GM12878 (cell line): ENCODE data around the gene RARRES1. TPM values are rescaled to one million over a fixed set of nuclear protein-coding genes. Genes with fewer than 3 reads are reported as not detected.

Experiments
- ZBTB40 ChIP-seq: fragments of 450-650 bp; IDR thresholded peaks from 2 replicates; pipeline ENCODE4 v1.6.1; 2016; ENCODE audit warnings: mild to moderate bottlenecking, moderate library complexity, borderline replicate concordance
- polyA plus RNA-seq, 11 experiments: library from polyadenylated mRNA; depleted of rRNA in 4 of 11; unstranded in 6 of 11; stranded (reverse) in 5 of 11; fragments of >200 nt; fragmentation: Nextera tagmentation in 4 of 11; fragmentation: Illumina TruSeq in 1 of 11; extraction: Ambion mirVana in 4 of 11; extraction: Trizol in 1 of 11; gene quantifications; 1 replicate in 1 of 11; 2 replicates in 10 of 11; pipeline versions ENCODE4 v1.2.1 to v1.2.3, GENCODE V29; 2011 to 2016; ENCODE audit warnings: inconsistent platforms in 2 of 11, missing spikeins in 2 of 11, low read depth in 1 of 11
- total RNA-seq, 4 experiments: library from RNA; depleted of rRNA in 3 of 4; stranded (reverse); fragments of >200 nt in 3 of 4; fragmentation: Illumina TruSeq in 1 of 4; extraction: Trizol in 1 of 4; gene quantifications; 2 replicates each; pipeline versions ENCODE4 v1.2.1 to v1.2.3, GENCODE V29; 2013 to 2021
- TF ChIP-seq, protein P1 (sequence below): fragments of 450-650 bp; IDR thresholded peaks from 2 replicates; pipeline ENCODE4 v1.6.1; 2017; ENCODE audit warnings: mild to moderate bottlenecking, moderate library complexity

Gene RARRES1
- total and polyA plus RNA-seq, 10 of the 15 experiments (the other 5 are each of a cell fraction or from before 2014, with no cell fraction given): 0.02 to 0.83 (median 0.63) TPM; not detected in 7

DNA sequence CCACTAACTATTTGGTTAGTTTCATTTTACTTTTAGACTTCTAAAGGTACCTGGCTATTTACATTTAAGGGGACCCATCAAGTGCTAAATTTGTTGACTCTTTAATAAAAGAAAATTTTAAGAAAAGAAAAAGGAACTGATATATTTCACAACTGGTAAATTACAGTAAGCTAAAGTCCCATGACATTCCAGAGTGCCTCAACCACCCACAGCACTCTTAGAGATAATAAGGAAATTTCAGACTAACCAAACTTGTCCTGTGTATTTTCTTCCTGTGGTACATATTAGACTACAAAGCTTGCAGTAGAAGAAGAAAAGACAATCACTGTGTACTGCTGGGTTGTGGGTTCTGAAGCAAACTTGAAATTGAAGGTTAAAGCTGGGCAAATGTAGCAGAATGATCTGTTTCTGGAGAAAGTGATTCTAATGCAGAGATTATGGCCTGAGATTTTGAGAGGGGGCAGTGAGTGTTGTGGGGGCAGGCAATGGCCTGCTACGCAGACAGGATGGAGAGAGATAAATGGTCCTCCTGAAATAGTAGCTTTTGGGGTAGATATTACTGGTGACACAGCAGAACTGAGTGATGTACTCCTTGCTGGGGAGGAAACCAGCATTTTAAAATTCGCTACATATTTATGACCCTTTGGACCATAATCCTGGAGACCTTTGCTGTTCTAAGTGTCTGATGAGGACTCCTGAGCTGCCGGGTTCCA is 45.1 kb upstream of the RARRES1 start (continued):
- no peak for TF ChIP-seq ZBTB40
- TF ChIP-seq, protein P1, sequence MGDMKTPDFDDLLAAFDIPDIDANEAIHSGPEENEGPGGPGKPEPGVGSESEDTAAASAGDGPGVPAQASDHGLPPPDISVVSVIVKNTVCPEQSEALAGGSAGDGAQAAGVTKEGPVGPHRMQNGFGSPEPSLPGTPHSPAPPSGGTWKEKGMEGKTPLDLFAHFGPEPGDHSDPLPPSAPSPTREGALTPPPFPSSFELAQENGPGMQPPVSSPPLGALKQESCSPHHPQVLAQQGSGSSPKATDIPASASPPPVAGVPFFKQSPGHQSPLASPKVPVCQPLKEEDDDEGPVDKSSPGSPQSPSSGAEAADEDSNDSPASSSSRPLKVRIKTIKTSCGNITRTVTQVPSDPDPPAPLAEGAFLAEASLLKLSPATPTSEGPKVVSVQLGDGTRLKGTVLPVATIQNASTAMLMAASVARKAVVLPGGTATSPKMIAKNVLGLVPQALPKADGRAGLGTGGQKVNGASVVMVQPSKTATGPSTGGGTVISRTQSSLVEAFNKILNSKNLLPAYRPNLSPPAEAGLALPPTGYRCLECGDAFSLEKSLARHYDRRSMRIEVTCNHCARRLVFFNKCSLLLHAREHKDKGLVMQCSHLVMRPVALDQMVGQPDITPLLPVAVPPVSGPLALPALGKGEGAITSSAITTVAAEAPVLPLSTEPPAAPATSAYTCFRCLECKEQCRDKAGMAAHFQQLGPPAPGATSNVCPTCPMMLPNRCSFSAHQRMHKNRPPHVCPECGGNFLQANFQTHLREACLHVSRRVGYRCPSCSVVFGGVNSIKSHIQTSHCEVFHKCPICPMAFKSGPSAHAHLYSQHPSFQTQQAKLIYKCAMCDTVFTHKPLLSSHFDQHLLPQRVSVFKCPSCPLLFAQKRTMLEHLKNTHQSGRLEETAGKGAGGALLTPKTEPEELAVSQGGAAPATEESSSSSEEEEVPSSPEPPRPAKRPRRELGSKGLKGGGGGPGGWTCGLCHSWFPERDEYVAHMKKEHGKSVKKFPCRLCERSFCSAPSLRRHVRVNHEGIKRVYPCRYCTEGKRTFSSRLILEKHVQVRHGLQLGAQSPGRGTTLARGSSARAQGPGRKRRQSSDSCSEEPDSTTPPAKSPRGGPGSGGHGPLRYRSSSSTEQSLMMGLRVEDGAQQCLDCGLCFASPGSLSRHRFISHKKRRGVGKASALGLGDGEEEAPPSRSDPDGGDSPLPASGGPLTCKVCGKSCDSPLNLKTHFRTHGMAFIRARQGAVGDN: no peak
